K562 (cell line): ENCODE results near the gene SLC13A1. TPM values are rescaled to one million over a fixed set of nuclear protein-coding genes. Genes with fewer than 3 reads are reported as not detected.

Source experiments
- ATAC-seq: fragments of 200-7000 bp; cut with Tn5 transposase; 3 replicates; pipeline ENCODE4 v1.9.1; 2020; ENCODE audit warnings: moderate library complexity
- BruUV-seq: library from RNA; stranded (reverse); fragments of 400-500 nt; replicated peaks from 2 replicates; lab custom pipeline; 2021; lab: Mats Ljungman, UMichigan
- CTCF ChIA-PET: fragments of 300-600 bp; formaldehyde crosslinking; extraction: SDS; loops from one replicate; lab custom pipeline; 2021; ENCODE audit warnings: low intra/inter-chr PET ratio; lab: Yijun Ruan, JAX
- POLR2A ChIA-PET: fragments of 300-600, 350-650 bp; sonication (Branson Sonifier 250); formaldehyde crosslinking; extraction: SDS; loops from one replicate; lab custom pipeline; 2021; ENCODE audit warnings: antibody characterized with exemption, inconsistent platforms; lab: Yijun Ruan, JAX
- DNase-seq, 4 experiments: peaks; one replicate each; pipeline versions ENCODE4 v3.0.0 to v3.0.0-alpha.2; 2011 to 2018; ENCODE audit warnings: low spot score in 3 of 4, mixed read lengths in 3 of 4; ENCODE audit errors: extremely low read depth in 1 of 4
- FAIRE-seq: peaks from 2 replicates; lab custom pipeline; 2011; peaks lifted over from hg19 to GRCh38; lab: Jason Lieb, UNC
- H2AFZ ChIP-seq: 2 replicates; pipeline ENCODE4 v1.6.0; 2011; ENCODE audit warnings: low read depth, low read length, control low read depth, inconsistent platforms
- H3K27ac ChIP-seq: fragments of 200-600 bp; 3 replicates; pipeline ENCODE4 v1.8.0; 2011; ENCODE audit warnings: low read depth, mild to moderate bottlenecking, control low read depth, inconsistent platforms, low read length, moderate library complexity, mixed read lengths; ENCODE audit errors: extremely low read depth
- H3K27me3 ChIP-seq, 2 experiments: fragments of 300-600 bp in 1 of 2; 2 replicates in 1 of 2; 3 replicates in 1 of 2; pipeline versions ENCODE4 v1.6.0 to v1.8.0; 2011; ENCODE audit warnings: inconsistent platforms in 2 of 2, low read length in 2 of 2, mild to moderate bottlenecking in 1 of 2, mixed read lengths in 1 of 2, moderate library complexity in 1 of 2; ENCODE audit not compliant: control insufficient read depth in 2 of 2, insufficient read depth in 2 of 2
- H3K36me3 ChIP-seq: fragments of 300-600 bp; 3 replicates; pipeline ENCODE4 v1.8.0; 2011; ENCODE audit warnings: mild to moderate bottlenecking, low read length, inconsistent platforms; ENCODE audit not compliant: control insufficient read depth, insufficient read depth
- H3K4me1 ChIP-seq, 2 experiments: fragments of 200-600 bp in 1 of 2; replicated peaks in 1 of 2; 2 replicates in 1 of 2; 3 replicates in 1 of 2; pipeline versions ENCODE4 v1.5.1 to v1.8.0; 2011; ENCODE audit warnings: inconsistent platforms in 2 of 2, low read length in 2 of 2, mild to moderate bottlenecking in 1 of 2, mixed read lengths in 1 of 2, moderate library complexity in 1 of 2; ENCODE audit not compliant: control insufficient read depth in 2 of 2, insufficient read depth in 2 of 2
- H3K4me2 ChIP-seq: 2 replicates; pipeline ENCODE4 v1.6.1; 2011; ENCODE audit warnings: low read length, control low read depth, inconsistent platforms, mixed read lengths; ENCODE audit not compliant: insufficient read depth
- H3K4me3 ChIP-seq: fragments of 200-600 bp; sonication (generic), shearing (Covaris generic); 2 replicates; pipeline ENCODE4 v1.5.1; 2016; ENCODE audit warnings: control low read depth, inconsistent platforms
- H3K79me2 ChIP-seq: fragments of 200-600 bp; 3 replicates; pipeline ENCODE4 v1.8.0; 2011; ENCODE audit warnings: low read length, inconsistent platforms; ENCODE audit not compliant: control insufficient read depth, insufficient read depth
- H3K9ac ChIP-seq, 2 experiments: 2 replicates each; pipeline versions ENCODE4 v1.6.0 to v1.6.1; 2011; ENCODE audit warnings: low read depth in 2 of 2, low read length in 2 of 2, control low read depth in 1 of 2, inconsistent platforms in 1 of 2, mild to moderate bottlenecking in 1 of 2, mixed read lengths in 1 of 2; ENCODE audit not compliant: insufficient read depth in 1 of 2
- H3K9me1 ChIP-seq: one replicate; pipeline ENCODE4 v1.6.0; 2011; ENCODE audit warnings: inconsistent platforms, mild to moderate bottlenecking, low read length, moderate library complexity; ENCODE audit not compliant: control insufficient read depth, insufficient read depth
- H3K9me3 ChIP-seq: replicated peaks from 2 replicates; pipeline ENCODE4 v1.5.1; 2011; ENCODE audit warnings: low read depth, low read length, inconsistent platforms; ENCODE audit not compliant: control insufficient read depth, insufficient read depth
- H4K20me1 ChIP-seq: replicated peaks from 2 replicates; pipeline ENCODE4 v1.6.1; 2011; ENCODE audit warnings: low read length, inconsistent platforms, mixed read lengths; ENCODE audit not compliant: control insufficient read depth, insufficient read depth
- CEBPG ChIP-seq, 3 experiments: fragments of 200-800 bp in 1 of 3; sonication (Bioruptor generic) in 1 of 3; sonication (generic) in 1 of 3; formaldehyde crosslinking in 1 of 3; IDR thresholded peaks in 2 of 3; conservative IDR thresholded peaks in 1 of 3; 2 replicates each; pipeline versions ENCODE4 v1.6.1 to v1.8.0; 2016 to 2022; ENCODE audit warnings: missing compliant biosample characterization in 2 of 3, missing genetic modification characterization in 2 of 3, mild to moderate bottlenecking in 1 of 3, missing genetic modification reagents in 1 of 3
- CREBBP ChIP-seq: IDR thresholded peaks from one replicate; pipeline ENCODE4 v1.6.1; 2012; ENCODE audit warnings: low read depth, mild to moderate bottlenecking, control low read depth, inconsistent platforms, low read length
- FOXP4 ChIP-seq: sonication (generic); formaldehyde crosslinking; IDR thresholded peaks from 2 replicates; pipeline ENCODE4 v1.8.0; 2022; ENCODE audit warnings: mild to moderate bottlenecking, missing genetic modification reagents, borderline replicate concordance
- LARP7 ChIP-seq: fragments of 450-650 bp; IDR thresholded peaks from 2 replicates; pipeline ENCODE4 v1.6.1; 2016
- MYNN ChIP-seq, 2 experiments: sonication (generic); formaldehyde crosslinking in 1 of 2; IDR thresholded peaks; 2 replicates each; pipeline versions ENCODE4 v1.5.0 to v1.6.1; 2016 to 2020; ENCODE audit warnings: antibody characterized with exemption in 1 of 2, missing genetic modification reagents in 1 of 2
- POLR2AphosphoS2 ChIP-seq: IDR thresholded peaks from 2 replicates; pipeline ENCODE4 v1.6.1; 2012; ENCODE audit warnings: low read length, improper control_type of control experiment
- RBM39 ChIP-seq: fragments of 200-400 bp; formaldehyde crosslinking; optimal IDR thresholded peaks from 2 replicates; pipeline ENCODE3; 2018; ENCODE audit warnings: low read depth, low read length
- SETDB1 ChIP-seq: IDR thresholded peaks from one replicate; pipeline ENCODE4 v1.6.1; 2012; ENCODE audit warnings: low read length, control low read depth, inconsistent platforms
- SIX5 ChIP-seq, 2 experiments: IDR thresholded peaks; 2 replicates each; pipeline ENCODE4 v1.6.1; 2011; ENCODE audit warnings: low read length in 2 of 2, borderline replicate concordance in 1 of 2, low read depth in 1 of 2, mild to moderate bottlenecking in 1 of 2, moderate library complexity in 1 of 2; ENCODE audit not compliant: insufficient read depth in 1 of 2
- SOX6 ChIP-seq: fragments of 450-650 bp; IDR thresholded peaks from 2 replicates; pipeline ENCODE4 v1.6.1; 2014; ENCODE audit warnings: mild to moderate bottlenecking
- TGIF2 ChIP-seq: sonication (generic); formaldehyde crosslinking; IDR thresholded peaks from 2 replicates; pipeline ENCODE4 v1.8.1; 2022; ENCODE audit warnings: mild to moderate bottlenecking, missing genetic modification reagents, moderate library complexity
- ZKSCAN8 ChIP-seq: fragments of 200-800 bp; sonication (Bioruptor generic); IDR thresholded peaks from 2 replicates; pipeline ENCODE4 v1.6.1; 2016; ENCODE audit warnings: missing genetic modification characterization, missing compliant biosample characterization
- ZNF253 ChIP-seq: fragments of 250-450 bp; sonication (Bioruptor Pico); conservative IDR thresholded peaks from 2 replicates; pipeline ENCODE4 v1.6.1; 2021; ENCODE audit warnings: mild to moderate bottlenecking
- ZNF280A ChIP-seq: fragments of 450-650 bp; IDR thresholded peaks from 2 replicates; pipeline ENCODE4 v1.6.1; 2018; ENCODE audit warnings: mild to moderate bottlenecking, low read depth; ENCODE audit not compliant: partially characterized antibody
- ZNF354B ChIP-seq: fragments of 250-450 bp; sonication (Bioruptor Pico); IDR thresholded peaks from 2 replicates; pipeline ENCODE4 v1.4.0; 2020
- ZNF592 ChIP-seq: fragments of 450-650 bp; IDR thresholded peaks from 2 replicates; pipeline ENCODE4 v1.6.1; 2017; ENCODE audit warnings: antibody characterized with exemption, mild to moderate bottlenecking
- WGBS: fragments of 100-300 bp; shearing (Covaris generic); methylation state at CpG from one replicate; pipeline ENCODE4 v1.1.6; 2016; ENCODE audit warnings: low coverage, mixed read lengths; ENCODE audit not compliant: insufficient coverage; ENCODE audit errors: missing lambda C conversion rate; 5-methylcytosine and 5-hydroxymethylcytosine counted together
- in situ Hi-C: fragments of 300-500 bp; cut with MboI; formaldehyde crosslinking; loops from 4 replicates; pipeline ENCODE4 v1.15.0; 2018; ENCODE audit warnings: inconsistent platforms, mixed read lengths
- intact Hi-C: fragments of 100-400 bp; cut with micrococcal nuclease; formaldehyde crosslinking; loops from 2 replicates; pipeline ENCODE4 v1.14.2; 2022
- polyA plus RNA-seq, 8 experiments: library from polyadenylated mRNA; depleted of rRNA in 4 of 8; stranded (reverse) in 5 of 8; unstranded in 3 of 8; fragments of >200 nt; fragmentation: Nextera tagmentation in 2 of 8; fragmentation: Illumina TruSeq in 1 of 8; extraction: Ambion mirVana in 2 of 8; extraction: Trizol in 1 of 8; gene quantifications; 2 replicates each; pipeline versions ENCODE4 v1.2.1 to v1.2.3, GENCODE V29; 2011 to 2014; ENCODE audit warnings: inconsistent platforms in 1 of 8, missing spikeins in 1 of 8
- total RNA-seq, 7 experiments: library from RNA; depleted of rRNA in 6 of 7; stranded (reverse); fragments of >200 nt in 6 of 7; fragmentation: Illumina TruSeq in 2 of 7; extraction: Trizol in 2 of 7; gene quantifications; 2 replicates each; pipeline versions ENCODE4 v1.2.1 to v1.2.3, GENCODE V29; 2011 to 2021; ENCODE audit warnings: low replicate concordance in 1 of 7

SLC13A1 gene
- total and polyA plus RNA-seq, 9 of the 15 experiments (the other 6 are each of a cell fraction or from before 2014, with no cell fraction given): 0.04 TPM; not detected in 8

- H3K4me1 ChIP-seq: no peaks in the 10 kb centered on the region
- ChIA-PET POLR2A (no interaction called here), CTCF (no interaction called here)
- WGBS: 0% methylated on average over 1 of the region's 1 CpG
- intact Hi-C loops (no loop called here), in situ Hi-C loops (no loop called here)
- no TSS peak for BruUV-seq
- H3K27me3 ChIP-seq: no peaks in the 10 kb centered on the region
- no peak overlapping the region for H3K27ac ChIP-seq
- ATAC-seq (no peak), DNase-seq (no peak), FAIRE-seq (no peak)
- H3K9me1 ChIP-seq: no peaks in the 10 kb centered on the region
- no peaks in the 10 kb centered on the region for H4K20me1 ChIP-seq
- no peak overlapping the region for H3K9ac ChIP-seq
- TF ChIP-seq POLR2AphosphoS2: no peak
- TF ChIP-seq CREBBP: no peak
- no peak for TF ChIP-seq ZNF592
- no peak for TF ChIP-seq MYNN (IDR thresholded peaks at IDR 0.05)
- no peak for TF ChIP-seq MYNN (CRISPR knock-in tag; IDR thresholded peaks at IDR 0.05)
- TF ChIP-seq RBM39: no peak
- TF ChIP-seq SETDB1: no peak
- no peak for TF ChIP-seq ZNF280A
- no peak for TF ChIP-seq FOXP4 (CRISPR knock-in tag)
- TF ChIP-seq SIX5 (IDR thresholded peaks at IDR 0.05; ENCODE audit: borderline replicate concordance in 1 of 2, insufficient read depth in 1 of 2, low read depth in 1 of 2, low read length in 2 of 2): no peak
- TF ChIP-seq TGIF2 (CRISPR knock-in tag): no peak
- no peak for TF ChIP-seq SOX6
- TF ChIP-seq ZNF253 (CRISPR knock-in tag): no peak
- TF ChIP-seq LARP7: no peak
- TF ChIP-seq ZNF354B: no peak
- no peak for TF ChIP-seq ZKSCAN8 (CRISPR knock-in tag)
- TF ChIP-seq CEBPG (CRISPR knock-in tag; IDR thresholded peaks at IDR 0.05): no peak
- no peak for TF ChIP-seq CEBPG (tag; conservative IDR thresholded peaks at IDR 0.05 in 1 of 2, IDR thresholded peaks at IDR 0.05 in 1 of 2)
- H2AFZ ChIP-seq: no peak overlapping the region
- no peaks in the 10 kb centered on the region for H3K79me2 ChIP-seq
- no peaks in the 10 kb centered on the region for H3K9me3 ChIP-seq
- no peaks in the 10 kb centered on the region for H3K36me3 ChIP-seq
- no peak overlapping the region for H3K4me2 ChIP-seq
- H3K4me3 ChIP-seq: no peak overlapping the region
Observed at GRCh38 chr7:123244768-123245167, 45.0 kb upstream of the SLC13A1 start.
